Left ventricle myocardium inferior (tissue), 1 donor: ENCODE measurements around the gene DOCK10. TPM values are rescaled to one million over a fixed set of nuclear protein-coding genes. Genes with fewer than 3 reads are reported as not detected.
"Not testable (repeated sequence)": the region's sequence is repeated elsewhere in the genome, so short reads cannot be mapped to it uniquely, and the experiment has no call there.

ENCODE experiments used
- DNase-seq: peaks from one replicate; pipeline ENCODE4 v3.0.0-alpha.2; 2020
- H3K27ac ChIP-seq: fragments of 200-600 bp; replicated peaks from 2 replicates; pipeline ENCODE4 v1.8.0; 2021
- H3K27me3 ChIP-seq: fragments of 200-600 bp; 2 replicates; pipeline ENCODE4 v1.8.0; 2021; ENCODE audit warnings: low read depth
- H3K36me3 ChIP-seq: fragments of 200-600 bp; 2 replicates; pipeline ENCODE4 v1.8.0; 2021
- H3K4me1 ChIP-seq: fragments of 200-600 bp; 2 replicates; pipeline ENCODE4 v1.8.0; 2021
- H3K4me3 ChIP-seq: fragments of 200-600 bp; 2 replicates; pipeline ENCODE4 v1.8.0; 2021; ENCODE audit warnings: mild to moderate bottlenecking, moderate library complexity
- H3K9me3 ChIP-seq: fragments of 200-600 bp; replicated peaks from 2 replicates; pipeline ENCODE4 v1.8.0; 2021
- CTCF ChIP-seq: fragments of 200-600 bp; IDR thresholded peaks from 2 replicates; pipeline ENCODE4 v1.8.0; 2021; ENCODE audit warnings: antibody characterized with exemption, mild to moderate bottlenecking, borderline replicate concordance
- intact Hi-C: fragments of 100-400 bp; cut with micrococcal nuclease; formaldehyde crosslinking; loops from one replicate; pipeline ENCODE4 v1.11.0; 2022
- total RNA-seq: library from RNA; stranded (reverse); fragmentation: NEBNext Ultra II Directional; extraction: Animal tissue kit (Norgen Biotek cat#: 25700); gene quantifications from one replicate; pipeline ENCODE4 v1.2.1, GENCODE V29; 2021
- donor health status: DM: no; HTN: yes; CAD: no; lungs with severe emphysema.

Gene DOCK10
- total RNA-seq, 1 donor from 2014 or later = 1.6 TPM

GRCh38 chr2:225064362-225064761, 22.1 kb upstream of the DOCK10 start:
- peaks cover 9% of the 10 kb centered on the region for H3K9me3 ChIP-seq
- no peak overlapping the region for H3K4me3 ChIP-seq
- TF ChIP-seq CTCF = no peak
- no peaks in the 10 kb centered on the region for H3K4me1 ChIP-seq
- no peaks in the 10 kb centered on the region for H3K36me3 ChIP-seq
- intact Hi-C loops = no loop called here
- H3K27me3 ChIP-seq = no peaks in the 10 kb centered on the region
- H3K27ac ChIP-seq = no peak overlapping the region
- no peak for DNase-seq

DNA sequence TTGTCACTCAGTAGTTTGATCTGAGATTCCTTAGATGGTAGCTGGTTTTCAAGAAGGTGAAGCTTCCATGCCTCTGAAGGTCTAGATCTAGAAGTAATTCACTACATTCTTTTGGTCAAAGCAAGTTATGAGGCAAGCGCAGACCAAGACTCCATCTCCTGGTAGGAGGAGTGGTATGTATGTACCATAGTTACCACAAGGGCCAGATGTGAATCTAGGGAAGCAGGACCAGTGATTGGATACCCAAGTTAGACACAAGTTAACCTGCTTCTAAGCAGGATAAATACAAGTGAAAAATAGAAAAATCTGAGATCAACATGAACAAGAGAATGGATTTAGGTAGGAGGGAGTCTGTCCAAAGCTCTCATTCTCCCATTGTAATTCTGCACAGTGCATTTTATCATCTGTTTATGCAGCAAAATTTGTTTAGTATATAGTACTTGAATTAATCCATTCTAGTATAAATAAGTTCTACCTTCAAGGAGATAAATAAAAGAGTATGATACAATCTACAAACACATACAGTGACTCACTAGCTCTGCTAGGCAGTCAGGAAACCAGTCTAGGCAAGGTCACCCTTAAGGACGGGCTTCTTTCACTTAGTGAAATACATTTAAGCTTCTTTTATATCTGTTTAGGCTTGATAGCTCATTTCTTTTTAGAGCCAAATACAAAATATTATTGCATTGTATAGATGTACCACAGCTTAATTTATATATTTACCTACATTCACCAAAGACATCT, 14.2 kb upstream of the DOCK10 start:
- Histone ChIP-seq H3K4me3 (no peak overlapping the region), H3K27ac (no peak overlapping the region), H3K9me3 (peaks cover 15% of the 10 kb centered on the region), H3K27me3 (no peaks in the 10 kb centered on the region), H3K4me1 (no peaks in the 10 kb centered on the region), H3K36me3 (no peaks in the 10 kb centered on the region)
- DNase-seq = no peak
- no peak for TF ChIP-seq CTCF
- intact Hi-C loops = no loop called here

DNA sequence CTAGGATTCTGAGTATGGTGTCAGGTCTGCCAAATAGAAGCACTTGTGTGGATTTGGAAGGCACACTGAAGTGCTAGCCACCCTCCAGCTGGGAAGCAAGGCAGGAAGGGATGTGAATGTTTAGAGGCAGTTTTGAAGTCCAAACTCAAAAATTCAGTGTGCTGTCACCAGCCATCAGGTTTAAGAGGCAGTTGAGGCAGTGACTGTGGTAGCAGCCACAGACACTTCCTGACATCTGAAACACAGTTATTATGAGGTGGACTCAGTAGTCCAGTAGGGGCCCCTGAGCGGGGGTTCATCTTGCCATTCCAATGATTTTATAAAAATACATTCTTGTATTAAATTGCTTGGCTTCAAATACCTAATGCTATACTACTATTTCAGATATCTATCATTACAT, 13.4 kb upstream of the DOCK10 start:
- DNase-seq = no peak
- intact Hi-C loops = no loop called here

GRCh38 chr2:225052703-225053102, 10.4 kb upstream of the DOCK10 start:
- H3K4me3 ChIP-seq = no peak overlapping the region
- no peak for TF ChIP-seq CTCF
- no peak overlapping the region for H3K27ac ChIP-seq
- no peaks in the 10 kb centered on the region for H3K27me3 ChIP-seq
- intact Hi-C loops = no loop called here
- DNase-seq = no peak
- H3K9me3 ChIP-seq = no peaks in the 10 kb centered on the region
- no peaks in the 10 kb centered on the region for H3K36me3 ChIP-seq
- no peaks in the 10 kb centered on the region for H3K4me1 ChIP-seq

More for the DNA sequence above, 13.4 kb upstream of the DOCK10 start:
- Histone ChIP-seq H3K4me1 (no peaks in the 10 kb centered on the region), H3K9me3 (peaks cover 15% of the 10 kb centered on the region), H3K4me3 (no peak overlapping the region), H3K27me3 (no peaks in the 10 kb centered on the region), H3K27ac (no peak overlapping the region), H3K36me3 (no peaks in the 10 kb centered on the region)
- TF ChIP-seq CTCF = no peak

DNA sequence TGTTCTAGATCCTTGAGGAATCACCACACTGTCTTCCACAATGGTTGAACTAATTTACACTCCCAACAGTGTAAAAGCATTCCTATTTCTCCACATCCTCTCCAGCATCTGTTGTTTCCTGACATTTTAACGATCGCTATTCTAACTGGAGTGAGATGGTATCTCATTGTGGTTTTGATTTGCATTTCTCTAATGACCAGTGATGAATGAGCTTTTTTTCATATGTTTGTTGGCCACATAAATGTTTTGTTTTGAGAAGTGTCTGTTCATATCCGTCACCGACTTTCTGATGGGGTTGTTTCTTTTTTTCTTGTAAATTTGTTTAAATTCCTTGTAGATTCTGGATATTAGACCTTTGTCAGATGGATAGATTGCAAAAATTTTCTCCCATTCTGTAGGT, 5.2 kb upstream of the DOCK10 start:
- intact Hi-C loops = not testable (repeated sequence)

GRCh38 chr2:225042800-225043167, 516 bp upstream of the DOCK10 start:
- peaks cover 67% of the 10 kb centered on the region for H3K27me3 ChIP-seq
- H3K4me1 ChIP-seq = peaks cover 17% of the 10 kb centered on the region
- no peaks in the 10 kb centered on the region for H3K9me3 ChIP-seq
- no peak for TF ChIP-seq CTCF
- intact Hi-C loops = no loop called here
- H3K4me3 ChIP-seq = peak overlapping the region; percentile 66
- no peaks in the 10 kb centered on the region for H3K36me3 ChIP-seq
- no peak overlapping the region for H3K27ac ChIP-seq
- DNase-seq = no peak

More for the DNA sequence above, 5.2 kb upstream of the DOCK10 start:
- not testable (repeated sequence) for H3K36me3 ChIP-seq, H3K4me1 ChIP-seq, H3K27ac ChIP-seq, H3K4me3 ChIP-seq, DNase-seq, H3K9me3 ChIP-seq
- H3K27me3 ChIP-seq = peaks cover 24% of the 10 kb centered on the region
